NCI-H446 treated with DMSO at 0.1 percent for 48 hours (cell line): ENCODE results near the gene IFT52.
"Not testable (repeated sequence)": the region's sequence is repeated elsewhere in the genome, so short reads cannot be mapped to it uniquely, and the experiment has no call there.

Source experiments
- DNase-seq: peaks from one replicate; lab custom pipeline; 2025; lab: John Stamatoyannopoulos, UW

The IFT52 gene

DNA sequence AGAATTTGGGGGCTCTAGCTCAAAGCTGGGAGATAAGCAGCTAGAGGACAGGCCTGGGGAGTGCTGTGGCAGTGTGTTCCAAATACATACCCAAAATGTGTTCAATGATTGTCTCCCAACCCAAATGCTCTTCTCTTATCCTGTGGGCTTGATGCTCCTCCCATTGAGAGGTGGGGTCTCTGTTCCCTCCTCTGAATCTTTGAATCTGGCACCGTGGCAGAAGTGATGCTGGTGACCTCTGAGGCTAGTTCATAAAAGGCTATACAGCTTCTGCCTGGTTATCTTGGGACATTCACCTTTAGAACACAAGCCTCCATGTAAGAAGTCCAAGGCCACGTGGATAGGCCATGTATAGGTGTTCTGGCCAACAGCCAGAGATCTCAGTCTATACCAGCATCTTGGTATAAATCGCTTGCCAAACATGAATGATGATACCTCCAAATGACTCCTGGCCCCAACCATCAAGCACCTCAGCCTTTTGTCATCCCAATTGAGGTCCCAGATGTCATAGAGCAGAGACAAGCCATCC, 60.3 kb downstream of the IFT52 start:
- DNase-seq, result no peak

DNA sequence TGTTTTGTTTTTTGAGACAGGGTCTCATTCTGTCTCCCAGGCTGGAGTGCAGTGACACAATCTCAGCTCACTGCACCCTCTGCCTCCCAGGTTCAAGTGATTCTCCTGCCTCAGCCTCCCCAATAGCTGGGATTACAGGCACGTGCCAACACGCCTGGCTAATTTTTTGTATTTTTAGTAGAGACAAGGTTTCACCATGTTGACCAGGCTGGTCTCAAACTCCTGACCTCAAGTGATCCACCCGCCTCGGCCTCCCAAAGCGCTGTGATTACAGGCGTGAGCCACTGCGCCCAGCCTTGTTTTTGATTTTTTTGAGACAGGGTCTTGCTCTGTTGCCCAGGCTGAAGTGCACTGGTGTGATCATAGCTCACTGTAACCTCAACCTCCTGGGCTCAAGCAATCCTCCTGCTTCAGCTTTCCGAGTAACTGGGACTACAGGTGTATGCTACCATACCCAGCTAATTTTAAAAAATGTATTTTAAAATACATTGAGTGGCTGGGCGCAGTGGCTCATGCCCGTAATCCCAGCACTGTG, 61.0 kb downstream of the IFT52 start:
- not testable (repeated sequence) for DNase-seq

DNA sequence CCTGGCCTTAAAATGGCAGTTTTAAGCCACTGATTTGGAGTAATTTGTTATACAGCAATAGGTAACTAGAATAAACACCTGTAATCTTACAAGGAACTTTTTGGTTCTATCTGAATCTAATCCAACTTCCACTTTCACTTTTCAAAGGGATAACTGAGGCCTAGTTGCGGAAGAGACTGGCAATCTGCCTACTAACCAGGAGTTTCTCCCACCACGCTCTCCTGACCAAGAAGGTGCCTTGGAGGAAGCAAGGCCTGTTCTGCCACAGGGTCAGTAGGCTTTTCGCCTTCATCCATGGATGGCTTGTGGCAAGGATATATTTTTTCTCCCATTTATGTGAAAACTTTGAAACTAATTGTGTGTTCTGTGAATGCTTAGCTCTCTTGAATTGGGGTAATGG, 63.2 kb downstream of the IFT52 start:
- DNase-seq, result no peak

DNA sequence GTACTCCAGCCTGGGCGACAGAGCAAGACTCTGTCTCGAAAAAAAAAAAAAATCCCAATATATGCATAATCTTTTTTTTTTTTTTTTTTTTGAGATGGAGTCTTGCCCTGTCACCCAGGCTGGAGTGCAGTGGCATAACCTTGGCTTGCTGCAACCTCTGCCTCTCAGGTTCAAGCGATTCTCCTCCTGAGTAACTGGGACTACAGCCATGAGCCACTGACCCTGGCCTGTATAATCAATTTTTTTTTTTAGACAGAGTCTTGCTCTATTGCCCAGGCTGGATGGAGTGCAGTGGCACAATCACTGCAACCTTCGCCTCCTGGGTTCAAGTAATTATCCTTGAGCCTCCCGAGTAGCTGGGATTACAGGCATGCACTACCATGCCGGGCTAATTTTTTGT, 64.4 kb downstream of the IFT52 start:
- DNase-seq, result not testable (repeated sequence)

DNA sequence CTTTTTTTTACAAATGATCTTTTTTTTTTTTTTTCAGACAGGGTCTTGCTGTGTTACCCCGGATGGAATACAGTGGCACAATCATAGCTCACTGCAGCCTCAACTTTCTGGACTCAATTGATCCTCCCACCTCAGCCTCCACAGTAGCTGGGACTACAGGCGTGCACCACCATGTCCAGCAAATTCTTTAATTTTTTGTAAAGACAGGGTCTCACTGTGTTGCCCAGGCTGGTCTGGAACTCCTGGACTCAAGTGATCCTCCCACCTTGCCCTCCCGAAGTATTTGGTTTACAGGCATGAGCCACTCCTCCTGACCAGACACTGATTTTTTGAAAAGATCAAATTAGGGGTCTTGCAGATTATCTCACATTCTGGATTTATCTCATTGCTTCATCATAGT, 65.2 kb downstream of the IFT52 start:
- no peak for DNase-seq

DNA sequence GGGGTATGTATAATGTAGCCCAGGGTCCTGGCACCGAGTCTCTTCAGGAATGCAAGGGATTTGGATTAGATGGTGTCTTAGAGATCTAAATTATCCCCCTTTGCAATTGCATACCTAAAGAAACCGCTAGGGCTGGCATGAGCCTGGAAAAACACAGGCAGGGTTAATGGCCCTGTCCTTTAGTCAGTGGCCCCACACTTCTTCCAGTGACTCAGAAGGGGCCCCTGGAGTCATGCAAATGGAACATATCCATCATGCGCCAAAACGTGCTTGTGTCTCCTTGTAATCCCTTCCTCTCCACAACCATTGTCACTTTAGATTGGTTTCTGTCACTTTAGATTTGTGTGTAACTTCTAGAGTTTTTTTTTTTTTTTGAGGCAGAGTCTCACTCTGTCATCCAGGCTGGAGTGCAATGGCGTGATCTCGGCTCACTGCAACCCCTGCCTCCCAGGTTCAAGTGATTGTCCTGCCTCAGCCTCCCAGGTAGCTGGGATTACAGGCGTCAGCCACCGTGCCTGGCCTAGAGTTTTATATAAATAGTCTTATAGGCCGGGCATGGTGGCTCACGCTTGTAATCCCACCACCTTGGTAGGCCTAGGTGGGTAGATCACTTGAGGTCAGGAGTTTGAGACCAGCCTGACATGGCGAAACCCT, 67.5 kb downstream of the IFT52 start:
- no peak for DNase-seq

DNA sequence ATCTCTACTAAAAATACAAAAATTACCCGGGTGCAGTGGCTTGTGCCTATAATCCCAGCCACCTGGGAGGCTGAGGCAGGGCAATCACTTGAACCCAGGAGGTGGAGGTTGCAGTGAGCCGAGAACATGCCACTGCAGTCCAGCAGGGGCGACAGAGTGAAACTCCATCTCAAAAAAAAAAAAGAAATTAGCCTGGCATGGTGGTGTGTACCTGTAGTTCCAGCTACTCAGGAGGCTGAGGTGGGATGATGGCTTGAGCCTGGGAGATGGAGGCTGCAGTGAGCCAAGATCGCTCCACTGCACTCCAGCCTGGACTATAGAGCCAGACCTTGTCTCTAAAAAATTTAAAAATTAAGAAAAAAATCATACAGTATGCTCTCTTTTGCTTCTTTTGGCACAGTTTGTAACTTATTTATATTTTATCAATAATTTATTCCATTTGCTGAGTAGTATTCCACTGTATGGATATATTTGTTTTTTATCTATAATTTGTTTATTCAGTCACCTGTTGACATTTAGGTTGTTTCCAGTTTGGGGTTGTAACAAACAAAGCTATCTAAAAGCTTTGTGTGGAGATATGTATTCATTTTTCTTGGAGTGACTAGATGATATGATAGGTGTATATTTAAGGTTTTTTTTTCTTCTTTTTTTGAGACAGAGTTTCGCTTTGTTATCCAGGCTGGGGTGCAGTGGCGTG, 68.1 kb downstream of the IFT52 start:
- no peak for DNase-seq

DNA sequence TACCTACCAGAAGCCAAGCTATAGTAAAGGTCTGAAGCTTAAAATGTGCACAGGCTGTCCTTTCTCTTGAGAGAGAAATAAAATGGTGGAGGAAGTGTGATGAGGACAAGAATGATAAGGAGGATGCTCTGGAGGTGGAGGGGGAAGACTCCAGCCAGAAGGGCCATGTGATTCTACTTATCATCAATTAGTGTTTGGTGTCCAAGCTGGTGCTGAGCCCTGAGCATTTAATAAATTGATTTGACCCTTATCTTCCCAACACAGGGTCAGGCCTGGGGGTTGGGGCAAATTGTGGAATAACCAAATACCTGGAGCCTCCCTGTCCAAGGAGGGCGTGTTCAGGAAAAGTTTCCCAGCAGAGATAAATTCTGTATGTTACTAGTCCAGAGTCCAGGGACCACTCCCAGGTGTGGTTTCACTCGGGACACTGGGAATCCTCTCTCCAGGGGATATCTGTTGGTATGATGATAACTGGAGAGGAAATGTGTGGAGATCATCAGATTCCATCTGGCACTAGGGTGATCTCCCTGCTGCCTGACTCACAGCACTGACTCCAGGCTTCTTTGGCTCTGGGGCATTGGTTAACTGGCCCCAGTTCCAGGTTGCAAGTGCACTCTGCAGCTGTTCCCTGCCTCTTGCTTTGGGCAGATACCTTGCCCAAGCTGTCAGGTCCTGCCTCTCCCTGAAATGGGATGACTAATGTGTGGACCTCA, 72.4 kb downstream of the IFT52 start:
- DNase-seq, result no peak

DNA sequence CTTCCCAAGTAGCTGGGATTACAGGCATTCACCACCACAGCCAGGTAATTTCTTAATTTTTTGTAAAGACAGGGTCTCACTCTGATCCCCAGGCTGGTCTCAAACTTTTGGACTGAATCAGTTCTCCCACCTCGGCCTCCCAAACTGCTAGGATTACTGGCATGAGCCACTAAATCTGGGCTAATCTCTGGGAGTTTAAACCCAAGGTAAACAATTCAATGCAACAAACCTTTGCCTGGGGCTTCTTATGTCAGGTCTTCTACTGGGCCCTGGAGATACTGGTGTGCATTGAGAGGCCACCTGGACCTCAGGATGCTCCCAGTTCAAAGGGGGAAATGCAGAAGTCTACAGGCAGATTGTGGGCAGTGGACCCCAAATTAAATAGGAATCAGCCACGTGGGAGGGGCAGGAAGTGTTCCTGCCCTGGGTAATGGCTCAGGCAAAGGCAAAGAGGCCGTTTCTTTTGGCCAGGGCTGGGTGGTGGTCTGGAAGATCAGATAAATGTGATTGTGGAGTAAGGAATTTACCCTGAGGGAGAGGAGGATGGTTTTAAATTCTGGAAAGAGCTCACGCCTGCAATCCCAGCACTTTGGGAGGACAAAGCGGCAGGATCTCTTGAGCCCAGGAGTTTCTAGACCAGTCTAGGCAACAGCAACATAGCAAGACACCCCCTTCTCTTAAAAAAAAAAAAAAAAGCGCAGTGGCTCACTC, 74.9 kb downstream of the IFT52 start:
- DNase-seq, result no peak

DNA sequence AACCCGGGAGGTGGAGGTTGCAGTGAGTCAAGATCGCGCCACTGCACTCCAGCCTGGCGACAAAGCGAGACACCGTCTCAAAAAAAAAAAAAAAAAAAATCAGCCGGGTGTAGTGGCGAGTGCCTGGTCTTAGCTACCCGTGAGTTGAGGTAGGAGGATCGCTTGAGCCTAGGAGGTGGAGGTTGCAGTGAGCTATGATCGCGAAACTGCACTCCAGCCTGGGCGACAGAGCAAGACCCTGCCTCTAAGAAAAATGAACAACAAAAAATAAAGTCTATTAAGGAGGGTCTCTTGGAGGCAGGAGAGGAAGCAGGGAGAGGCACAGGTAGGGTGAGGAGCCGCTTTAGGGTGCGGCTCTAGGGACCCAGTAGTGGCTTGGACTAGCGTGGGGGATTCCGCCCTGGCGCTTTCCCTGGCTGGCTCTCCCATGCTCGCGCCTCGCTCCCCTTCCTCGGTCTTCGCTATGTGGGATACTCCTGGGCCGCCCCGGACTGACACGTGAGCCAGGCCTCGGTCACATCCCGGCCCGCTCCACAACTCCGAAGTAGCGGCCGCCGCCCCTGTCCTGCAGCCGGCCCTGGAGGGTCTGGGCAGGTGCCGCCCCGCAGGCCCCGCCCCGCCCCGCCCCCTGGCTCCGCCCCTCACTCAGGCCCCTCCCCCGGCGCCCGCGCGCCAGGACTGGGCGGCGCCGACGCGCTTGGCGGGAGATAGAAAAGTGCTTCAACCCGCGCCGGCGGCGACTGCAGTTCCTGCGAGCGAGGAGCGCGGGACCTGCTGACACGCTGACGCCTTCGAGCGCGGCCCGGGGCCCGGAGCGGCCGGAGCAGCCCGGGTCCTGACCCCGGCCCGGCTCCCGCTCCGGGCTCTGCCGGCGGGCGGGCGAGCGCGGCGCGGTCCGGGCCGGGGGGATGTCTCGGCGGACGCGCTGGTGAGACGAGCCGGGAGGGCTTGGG, 75.9 kb downstream of the IFT52 start, which contains the start of gene MYBL2:
MYBL2 (plus strand) TSS at position 739 of the 953 bp plus-strand sequence; CDS start at position 909, 170 bp downstream.
- peak; percentile 50 for DNase-seq

DNA sequence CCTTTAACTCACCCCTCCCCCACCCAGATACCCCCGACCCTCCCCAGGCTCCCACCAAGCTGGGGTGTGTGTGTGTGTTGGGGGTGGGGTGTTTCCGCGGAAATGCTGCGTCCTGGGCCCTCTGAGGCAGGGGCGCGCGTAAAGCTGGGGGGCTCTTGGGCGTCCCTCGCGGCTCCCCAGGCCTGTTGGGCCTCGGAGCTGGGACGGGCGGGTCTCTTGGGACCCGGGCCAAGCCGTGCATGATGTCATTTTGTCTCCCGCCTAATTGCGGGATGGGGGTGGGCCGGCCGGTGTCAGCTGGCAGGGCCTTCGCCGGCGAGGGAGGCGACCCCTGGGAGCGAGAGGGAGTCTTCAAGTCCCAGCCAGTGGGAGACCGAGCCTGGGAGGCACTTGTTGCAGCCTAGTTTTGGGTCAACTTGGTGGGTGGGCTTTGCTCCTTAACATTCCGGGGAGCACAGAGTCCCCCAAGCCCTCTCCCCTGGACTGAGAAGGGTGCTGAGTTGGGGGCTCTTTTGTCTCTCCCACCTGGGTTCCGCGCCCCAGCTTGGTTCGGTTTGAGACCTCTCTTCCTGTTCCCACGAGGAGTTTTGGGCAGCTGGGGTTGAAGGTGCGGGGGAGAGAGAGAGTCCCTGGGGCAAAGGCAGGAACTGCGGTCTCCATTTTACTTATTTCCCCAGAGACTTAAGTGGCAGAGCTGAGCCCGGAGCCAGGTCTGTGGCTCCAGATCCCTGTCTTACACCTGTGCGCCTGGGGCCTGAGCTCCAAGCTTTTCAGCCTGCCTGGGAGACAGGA, 76.8 kb downstream of the IFT52 start:
- peak; percentile 5 for DNase-seq

DNA sequence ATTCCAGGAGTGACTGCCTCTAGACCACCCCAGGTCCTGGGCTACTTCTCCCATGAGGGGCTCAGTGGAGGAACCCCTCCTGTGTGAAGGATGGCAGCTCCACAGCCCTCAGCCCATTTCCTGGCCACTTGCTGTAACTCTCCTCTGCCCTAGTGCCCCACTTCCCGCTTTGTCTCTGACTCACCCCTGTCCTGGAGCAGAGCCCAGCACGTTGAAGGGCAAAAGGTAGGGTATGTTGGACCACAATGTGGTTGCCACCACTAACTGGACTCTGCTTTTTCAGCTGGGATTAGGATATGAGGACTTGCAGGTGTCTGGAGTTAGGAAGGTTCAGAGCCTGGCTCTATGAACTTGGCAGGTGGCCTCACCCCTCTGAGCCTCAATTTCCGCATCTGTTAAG, 78.6 kb downstream of the IFT52 start:
- no peak for DNase-seq

DNA sequence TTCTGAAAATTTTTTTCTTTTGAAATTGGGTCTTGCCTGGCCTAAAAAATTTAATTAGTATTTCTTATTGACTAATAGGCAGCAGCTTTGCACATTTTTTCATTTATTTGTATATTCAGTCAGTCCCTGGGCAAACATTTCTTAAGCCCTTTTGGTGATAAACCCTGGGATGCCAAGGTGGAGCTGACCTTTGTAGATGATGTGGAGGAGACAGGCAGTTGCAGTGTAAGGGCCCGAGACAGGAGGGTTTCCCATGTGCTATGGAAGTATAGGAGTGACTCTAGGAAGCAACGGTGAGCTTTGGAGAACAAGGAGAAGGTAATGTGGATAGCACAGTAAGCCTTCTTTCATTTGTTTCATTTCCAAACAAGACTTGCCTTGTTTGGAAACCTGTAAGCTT, 79.7 kb downstream of the IFT52 start:
- DNase-seq, result no peak

DNA sequence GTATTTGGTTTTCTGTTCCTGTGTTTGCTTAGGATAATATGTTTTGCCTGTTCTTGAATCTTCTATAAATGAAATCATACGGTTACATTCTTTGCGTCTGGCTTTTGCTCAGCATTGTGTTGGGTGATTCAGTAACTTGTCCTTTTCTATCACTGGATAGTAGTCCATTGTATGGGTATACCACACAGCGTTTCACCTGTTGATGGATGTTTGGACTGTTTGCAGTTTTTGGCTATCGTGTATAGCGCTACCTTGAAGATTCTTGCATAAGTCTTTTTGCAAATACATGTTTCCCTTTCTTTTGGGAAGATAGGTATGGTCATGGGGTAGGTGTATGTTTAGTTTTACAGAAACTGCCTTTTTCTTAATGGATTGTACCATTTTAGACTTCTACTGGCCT, 85.6 kb downstream of the IFT52 start:
- DNase-seq, result no peak

DNA sequence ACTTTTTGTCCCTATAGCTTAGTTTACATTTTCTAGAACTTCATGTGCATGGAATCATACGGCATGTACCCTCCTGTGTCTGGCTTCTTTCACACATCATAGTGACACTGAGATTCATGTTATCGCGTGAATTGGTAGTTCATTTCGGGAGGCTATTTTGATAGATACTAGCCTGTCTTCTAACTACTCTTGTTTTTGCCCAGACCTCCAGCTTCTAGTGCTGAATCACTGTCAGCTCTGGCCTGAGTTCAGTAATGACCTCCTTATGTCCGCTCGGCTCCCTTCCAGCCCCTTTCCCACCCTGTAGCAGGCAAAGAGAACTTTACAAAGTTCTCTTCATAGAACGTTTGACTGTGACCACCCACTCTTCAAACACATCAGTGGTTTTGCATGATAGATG, 90.2 kb downstream of the IFT52 start:
- no peak for DNase-seq

DNA sequence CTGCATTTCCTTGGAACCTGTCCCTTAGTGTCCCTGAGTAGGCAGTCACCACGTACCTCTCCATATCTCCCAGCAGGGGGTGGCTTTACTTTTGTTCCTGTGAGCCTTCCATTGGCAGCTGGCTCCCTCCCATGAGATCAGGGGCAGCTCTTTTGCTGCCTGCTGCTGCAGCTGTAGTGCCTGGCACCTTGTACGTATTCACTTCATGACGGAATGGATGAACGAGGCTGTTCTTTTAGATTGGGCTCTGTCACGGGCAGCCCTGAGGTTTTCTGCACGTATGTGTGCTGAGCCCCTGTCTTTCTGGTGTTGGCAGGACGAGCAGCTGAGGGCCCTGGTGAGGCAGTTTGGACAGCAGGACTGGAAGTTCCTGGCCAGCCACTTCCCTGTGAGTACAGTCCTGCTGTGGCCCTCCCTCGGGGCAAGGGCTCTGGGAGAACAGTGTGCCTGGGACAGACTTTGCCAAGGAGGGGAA, 90.8 kb downstream of the IFT52 start:
- no peak for DNase-seq

DNA sequence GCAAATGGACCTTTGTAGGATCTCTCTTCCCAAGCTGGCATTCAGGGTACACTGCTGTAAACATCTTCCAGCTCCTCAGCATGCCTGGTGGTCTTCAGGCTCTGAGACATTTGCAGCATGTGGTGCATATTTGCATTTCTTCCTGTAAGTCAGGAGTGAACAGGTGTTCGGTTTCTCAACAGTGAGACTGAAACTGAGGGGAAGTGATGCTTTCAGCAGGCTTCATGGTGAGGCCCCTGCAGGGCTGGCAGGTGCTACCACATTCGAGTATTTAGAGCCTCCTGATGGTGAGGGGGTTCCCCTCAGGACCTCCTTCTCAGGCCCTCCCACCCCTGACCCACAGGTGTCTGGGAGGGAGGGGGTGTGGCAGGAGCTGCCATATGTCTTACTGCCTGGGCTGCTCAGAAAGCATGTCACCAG, 91.3 kb downstream of the IFT52 start:
- no peak for DNase-seq

DNA sequence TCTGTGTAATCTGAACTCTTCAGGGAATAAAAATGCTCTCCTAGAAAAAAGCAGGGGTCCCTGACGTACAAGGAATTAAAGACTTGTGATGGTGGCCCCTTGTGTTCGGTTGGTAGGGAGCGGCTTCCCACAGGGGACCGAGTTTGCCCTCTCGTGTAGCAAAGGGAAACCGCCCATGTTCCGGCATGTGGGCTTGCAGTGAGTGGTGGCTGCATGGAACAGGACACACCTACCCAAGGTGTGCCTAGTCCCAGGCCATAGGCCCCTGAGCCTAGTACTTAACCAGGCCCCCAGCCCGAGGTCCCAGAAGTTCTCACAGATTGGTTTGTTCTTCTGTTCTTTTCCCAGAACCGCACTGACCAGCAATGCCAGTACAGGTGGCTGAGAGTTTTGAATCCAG, 91.7 kb downstream of the IFT52 start:
- DNase-seq, result no peak

DNA sequence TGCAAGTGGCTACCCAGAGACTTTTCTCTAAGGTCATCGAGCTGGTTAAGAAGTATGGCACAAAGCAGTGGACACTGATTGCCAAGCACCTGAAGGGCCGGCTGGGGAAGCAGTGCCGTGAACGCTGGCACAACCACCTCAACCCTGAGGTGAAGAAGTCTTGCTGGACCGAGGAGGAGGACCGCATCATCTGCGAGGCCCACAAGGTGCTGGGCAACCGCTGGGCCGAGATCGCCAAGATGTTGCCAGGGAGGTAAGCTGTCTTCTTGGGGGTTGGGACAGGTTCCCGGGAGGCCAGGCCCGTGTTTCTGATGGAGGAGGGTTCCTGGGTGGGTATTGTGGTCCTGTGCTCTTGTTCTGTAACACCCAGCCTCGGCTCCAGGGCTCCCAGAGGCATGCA, 96.1 kb downstream of the IFT52 start:
- DNase-seq, result no peak

DNA sequence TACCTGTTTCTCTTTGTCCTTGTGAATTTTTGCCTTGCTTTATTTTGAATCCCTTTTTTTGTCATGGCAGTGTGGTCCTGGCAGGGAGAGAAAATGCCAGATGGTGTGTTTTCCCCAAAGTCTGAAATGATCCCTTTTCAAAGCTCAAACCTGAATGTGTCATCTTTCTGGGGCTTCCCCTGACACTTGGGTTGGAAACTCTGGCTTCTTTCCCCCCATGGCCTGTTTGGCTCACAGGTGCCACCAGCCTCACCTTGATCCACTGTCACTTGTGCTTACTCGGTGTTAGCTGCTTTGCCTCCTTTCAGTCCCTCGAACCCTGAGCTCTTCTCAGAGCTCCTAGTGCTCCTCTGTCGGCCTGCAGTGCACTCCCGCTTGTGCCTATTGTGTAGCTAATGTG, 98.4 kb downstream of the IFT52 start:
- DNase-seq, result no peak
